GM18511 (cell line): ENCODE data around the gene NDUFB11.

Experiments used
- ATAC-seq: cut with Tn5 transposase; IDR thresholded peaks from one replicate; pipeline ENCODE4 v1.9.1; 2021; ENCODE audit warnings: mild to moderate bottlenecking, moderate library complexity; ENCODE audit not compliant: unreplicated experiment

The NDUFB11 gene

DNA sequence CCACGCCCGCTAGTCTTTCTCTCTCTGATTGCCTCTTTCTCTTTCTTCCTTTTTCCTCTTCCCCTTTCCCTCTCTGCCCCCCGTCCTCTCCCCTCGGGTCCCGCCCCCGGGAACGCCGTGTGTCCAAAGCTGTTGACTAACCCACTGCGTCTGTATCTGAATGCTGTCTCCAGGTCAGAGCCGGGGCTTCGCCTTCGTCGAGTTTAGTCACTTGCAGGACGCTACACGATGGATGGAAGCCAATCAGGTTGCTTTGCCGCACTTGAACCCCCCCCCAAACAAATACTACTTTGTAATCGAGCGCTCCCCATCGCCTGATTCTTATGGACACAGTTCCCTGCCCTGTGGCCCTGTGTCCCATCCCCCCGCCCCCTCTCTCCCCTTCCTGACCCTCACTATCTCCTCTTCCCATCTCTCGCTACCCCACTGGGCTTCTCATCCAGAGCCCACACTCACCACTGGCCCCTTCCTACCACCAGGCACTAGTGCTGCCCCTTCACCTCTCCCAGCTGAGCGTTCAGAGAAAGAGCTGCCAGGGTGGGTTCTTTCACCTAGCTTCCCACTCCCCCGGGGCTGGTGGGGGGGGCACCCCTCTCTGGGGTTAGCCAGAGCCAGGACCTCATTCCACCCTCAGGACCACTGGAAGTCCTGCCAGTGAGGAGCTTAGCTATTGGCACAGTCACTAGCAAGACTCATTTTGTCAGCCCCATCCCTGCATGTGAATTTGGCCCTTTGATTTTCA lies 30.5 kb upstream of the NDUFB11 start:
- no peak for ATAC-seq

DNA sequence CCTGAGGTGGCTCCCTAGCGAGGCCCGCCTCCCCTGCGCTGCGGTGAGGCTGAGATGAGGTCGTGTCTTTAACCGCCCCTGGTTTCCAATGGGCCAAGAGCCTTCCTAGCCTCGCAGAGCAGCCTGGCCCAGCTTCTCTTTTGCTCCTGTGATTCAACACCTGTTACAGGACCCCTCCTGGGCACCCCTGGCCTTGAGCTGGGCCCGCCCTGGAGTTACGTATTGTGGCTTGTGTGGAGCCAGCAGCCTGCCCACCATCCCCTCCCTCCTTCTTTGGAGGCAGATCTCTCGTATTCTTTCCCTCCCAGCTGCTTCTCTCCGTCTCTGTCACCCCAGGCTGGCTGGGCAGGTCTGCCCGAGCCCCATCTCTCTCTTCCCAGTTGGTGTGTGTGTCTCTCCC lies 29.9 kb upstream of the NDUFB11 start:
- no peak for ATAC-seq

DNA sequence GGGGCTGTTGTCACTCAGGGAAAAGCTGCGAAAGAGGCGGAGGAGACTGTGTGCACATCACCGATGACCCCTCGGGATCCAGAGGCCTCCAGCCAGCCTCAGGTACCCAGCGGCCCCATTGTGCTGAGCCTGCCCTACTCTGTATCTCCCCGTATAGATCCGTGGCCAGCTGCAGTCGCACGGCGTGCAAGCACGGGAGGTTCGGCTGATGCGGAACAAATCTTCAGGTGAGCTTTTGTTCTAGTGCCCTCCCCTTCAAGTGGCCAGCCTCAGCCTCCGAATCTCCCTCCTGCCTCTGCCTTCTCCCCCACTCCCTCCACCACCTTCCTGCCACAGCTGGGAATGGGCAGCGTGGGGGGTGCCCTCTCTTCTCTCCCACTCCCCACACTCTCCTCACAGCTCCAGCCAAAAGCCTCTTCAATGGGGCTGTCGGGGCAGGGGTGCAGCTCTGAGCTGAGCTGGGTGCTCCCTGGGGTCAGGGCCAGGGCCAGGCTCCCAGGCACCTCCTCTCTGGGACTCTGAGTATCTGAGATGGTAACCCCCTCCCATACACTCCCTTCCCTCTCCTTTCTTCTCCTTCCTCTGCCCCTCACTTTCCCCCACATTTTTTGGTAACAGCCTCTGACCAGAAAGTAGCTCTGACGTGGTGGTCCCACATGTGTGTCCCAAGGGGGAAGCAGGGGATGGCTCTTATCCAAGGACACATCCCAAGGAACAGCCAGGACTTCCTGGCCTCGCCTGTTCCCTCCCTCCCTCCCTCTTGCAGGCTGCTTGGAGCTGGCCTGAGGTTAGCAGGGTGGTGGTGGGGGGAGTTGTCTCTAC lies 28.7 kb upstream of the NDUFB11 start:
- no peak for ATAC-seq

DNA sequence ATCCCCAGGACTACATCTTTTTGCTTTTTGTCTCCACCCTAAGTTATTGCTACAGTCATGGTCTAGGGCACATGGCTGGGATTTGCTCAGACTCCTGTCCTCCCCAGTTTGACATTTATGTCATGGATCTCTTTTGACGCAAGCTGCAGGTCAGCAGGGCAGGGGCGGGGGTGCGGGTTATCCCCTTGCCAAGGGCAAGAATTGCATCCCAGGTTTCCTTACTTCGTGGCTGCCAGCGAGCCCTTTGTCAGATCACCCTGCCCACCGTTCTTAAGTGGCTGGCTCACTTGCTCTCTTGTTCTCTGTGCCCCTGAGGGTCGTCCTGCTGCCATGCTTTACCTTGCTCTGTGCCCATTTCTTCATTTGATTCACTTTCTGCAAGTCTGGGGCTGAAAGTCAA lies 28.0 kb upstream of the NDUFB11 start:
- no peak for ATAC-seq

DNA sequence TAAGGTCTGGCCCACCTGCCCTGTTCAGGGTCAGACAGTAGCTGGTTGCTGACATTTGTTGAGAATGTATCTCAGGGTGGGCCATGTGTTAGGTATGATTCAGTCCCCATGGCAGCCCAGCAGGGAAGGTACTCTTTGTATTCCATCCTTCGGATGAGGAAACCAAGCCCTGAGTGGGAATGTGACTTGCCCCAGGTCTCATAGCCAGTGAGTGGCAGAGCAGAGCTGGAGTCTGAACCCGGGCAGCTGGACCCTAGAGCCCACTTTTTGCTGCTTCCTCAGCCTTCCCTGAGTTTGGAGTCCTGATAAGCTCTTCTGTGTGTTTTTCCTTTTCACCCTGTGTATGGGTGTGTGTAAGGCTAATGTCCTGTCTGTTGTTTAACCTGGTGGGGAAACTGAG lies 27.5 kb upstream of the NDUFB11 start:
- ATAC-seq, result no peak

DNA sequence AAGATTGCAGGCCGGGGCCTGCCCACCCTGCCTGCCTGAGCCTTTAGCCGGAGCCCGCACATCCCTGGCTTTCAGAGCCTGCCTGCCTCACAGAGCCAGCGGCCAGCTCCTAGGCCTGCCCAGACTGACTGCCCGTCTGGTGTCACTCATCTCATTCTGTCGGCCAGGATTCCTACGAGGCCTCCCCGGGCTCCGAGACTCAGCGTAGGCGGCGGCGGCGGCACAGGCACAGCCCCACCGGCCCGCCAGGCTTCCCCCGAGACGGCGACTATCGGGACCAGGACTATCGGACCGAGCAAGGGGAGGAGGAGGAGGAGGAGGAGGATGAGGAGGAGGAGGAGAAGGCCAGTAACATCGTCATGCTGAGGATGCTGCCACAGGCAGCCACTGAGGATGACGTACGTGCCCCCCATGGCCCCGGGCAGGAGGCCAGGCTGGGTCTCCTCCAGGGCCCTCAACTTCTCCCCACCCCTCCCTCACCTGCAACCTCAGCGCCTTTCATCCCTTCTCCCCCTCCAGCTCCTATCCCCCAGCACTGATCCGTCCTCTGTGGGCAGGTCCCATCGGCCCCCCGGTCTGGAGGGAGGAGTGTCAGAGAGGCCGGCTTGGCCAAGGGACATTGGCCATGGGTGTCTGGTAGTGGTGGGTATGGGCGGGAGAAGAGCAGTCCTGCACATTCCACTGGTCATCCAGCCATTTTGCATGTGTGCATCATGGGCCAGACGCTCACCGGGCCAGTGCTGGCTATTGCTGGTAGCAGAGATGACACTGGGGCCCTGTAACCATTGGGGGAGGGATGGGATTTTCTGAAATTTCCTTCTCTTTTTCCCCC lies 26.6 kb upstream of the NDUFB11 start:
- ATAC-seq, result no peak

DNA sequence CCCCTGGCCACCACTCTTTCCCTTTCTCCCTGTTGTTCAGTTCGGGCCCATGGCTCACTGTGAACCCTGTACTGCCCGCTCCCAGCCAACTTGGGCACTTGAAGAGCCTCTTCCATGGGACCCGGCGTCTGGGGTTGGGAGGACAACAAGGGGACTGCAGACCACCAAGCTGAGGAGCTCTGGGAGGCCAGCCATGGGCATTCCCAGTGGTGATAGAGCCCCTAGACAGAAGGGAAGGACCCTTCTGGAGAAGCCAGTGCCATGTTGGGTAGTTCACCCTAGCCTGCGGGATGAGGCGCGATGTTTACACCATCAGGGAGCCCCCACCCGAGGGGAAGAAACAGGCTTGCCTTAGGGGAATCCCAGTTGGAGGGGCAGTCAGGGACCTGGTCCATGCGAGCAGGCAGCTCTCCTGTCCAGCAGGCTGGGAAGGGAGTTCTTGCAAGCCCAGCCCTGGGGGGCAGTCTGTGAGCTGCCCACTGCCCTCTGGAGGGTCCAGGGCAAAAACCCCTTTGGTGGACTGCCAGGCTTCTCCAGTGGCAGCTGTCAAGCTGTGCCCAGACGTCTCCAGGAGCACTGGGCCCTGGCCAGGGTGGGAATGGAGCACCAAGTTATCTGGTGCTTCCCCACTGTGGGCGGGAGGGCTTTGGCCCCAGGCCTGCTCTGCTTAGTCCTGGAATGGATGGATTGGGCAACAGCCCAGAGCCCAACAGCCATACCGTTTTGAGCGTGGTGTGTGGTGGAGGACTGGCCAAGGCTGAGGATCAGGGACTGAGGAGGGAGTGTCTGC lies 25.4 kb upstream of the NDUFB11 start:
- ATAC-seq, result no peak

DNA sequence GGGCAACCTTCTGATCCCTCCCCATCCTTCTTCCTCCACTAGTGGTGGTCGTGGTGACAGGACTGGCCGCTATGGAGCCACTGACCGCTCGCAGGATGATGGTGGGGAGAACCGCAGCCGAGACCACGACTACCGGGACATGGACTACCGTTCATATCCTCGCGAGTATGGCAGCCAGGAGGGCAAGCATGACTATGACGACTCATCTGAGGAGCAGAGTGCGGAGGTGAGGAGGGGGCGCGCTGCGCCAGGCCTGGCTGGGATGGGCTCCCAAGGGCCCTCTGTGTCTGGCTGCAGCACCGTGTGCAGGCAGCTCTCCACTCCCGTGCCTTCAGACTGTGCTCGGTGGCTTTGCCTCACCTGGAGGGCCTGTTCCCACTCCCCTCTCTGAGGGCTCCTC lies 24.8 kb upstream of the NDUFB11 start:
- no peak for ATAC-seq

DNA sequence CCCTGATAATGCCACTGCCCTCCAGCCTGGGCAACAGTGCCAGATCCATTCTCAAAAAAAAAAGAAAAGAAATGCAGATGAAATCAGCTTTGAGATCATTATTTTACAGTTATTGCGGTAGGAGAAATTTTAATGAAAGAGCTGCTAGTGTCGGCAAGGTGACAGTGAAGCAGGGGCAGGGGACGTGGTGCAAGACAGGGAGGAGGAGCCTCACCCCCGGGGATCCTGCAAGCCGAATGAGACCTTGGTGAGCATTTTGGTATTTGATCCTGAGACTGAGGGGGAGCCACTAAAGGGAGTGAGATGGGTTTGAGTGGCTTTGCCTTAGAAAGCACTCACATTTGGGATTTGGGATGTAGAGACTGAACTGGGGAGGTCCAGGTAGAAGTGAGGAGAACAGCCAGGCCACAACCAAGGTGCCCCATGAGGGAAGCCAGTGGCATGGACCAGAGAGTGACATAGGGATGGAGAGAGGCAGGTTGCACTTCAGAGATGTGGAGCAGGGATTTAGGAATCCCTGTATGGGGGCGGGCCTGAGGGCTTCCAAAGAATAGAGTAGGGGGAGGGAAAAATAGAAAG lies 24.1 kb upstream of the NDUFB11 start:
- ATAC-seq, result no peak

DNA sequence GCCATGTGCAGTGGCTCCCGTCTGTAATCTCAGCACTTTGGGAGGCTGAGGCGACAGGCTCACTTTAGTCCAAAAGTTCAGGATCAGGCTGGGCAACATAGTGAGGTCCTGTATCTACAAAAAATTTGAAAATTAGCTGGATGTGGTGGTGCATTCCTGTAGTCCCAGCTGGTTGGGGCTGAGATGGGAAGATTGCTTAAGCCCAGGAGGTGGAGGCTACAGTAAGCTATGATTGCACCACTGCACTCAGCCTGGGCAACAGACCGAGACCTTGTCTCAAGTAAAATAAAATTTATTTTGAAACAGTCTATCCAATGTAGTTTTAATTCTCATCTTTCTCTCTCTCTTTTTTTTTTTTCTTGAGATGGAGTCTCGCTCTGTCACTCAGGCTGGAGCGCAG lies 21.6 kb upstream of the NDUFB11 start:
- ATAC-seq, result no peak

DNA sequence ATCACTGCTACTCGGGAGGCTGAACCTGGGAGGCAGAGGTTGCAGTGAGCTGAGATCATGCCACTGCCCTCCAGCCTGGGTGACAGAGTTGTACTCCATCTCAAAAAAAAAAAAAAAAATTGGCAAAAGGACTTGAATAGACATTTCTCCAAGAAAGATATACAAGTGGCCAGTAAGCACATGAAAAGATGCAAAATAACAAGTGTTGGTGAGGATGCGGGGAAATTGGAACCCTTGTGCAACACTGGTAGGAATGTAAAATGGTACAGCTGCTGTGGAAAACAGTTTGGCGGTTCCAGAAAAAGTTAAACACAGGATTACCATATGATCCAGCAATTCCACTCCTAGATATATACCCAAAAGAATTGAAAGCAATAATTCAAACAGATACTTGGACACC lies 19.9 kb upstream of the NDUFB11 start:
- no peak for ATAC-seq

DNA sequence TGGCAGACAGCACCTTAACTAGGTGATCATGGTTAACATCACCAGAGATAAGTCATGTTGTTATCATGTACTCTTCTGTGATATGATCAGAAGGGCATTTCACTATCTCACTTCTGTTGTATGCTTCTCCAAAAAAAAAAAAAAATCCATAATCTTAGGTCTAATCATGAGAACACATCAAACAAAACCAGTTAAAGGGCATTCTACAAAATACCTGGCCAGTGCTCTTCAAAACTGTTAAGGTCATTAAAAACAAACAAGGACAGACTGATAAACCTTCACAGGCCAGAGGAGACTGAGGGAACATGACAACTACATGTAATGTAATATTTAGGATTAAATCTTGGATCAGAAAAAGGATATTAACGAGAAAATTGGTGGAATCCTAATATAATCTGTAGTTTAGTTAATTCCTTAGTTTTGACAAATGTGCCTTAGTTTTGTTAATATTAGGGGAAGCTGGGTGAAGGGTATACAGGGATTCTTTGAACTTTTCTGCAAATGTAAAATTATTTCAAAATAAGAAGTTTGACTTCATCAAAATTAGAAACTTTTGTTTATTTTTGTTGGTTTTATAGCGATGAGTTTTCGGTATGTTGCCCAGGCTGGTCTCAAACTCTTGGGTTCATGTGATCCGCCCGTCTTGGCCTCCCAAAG lies 18.6 kb upstream of the NDUFB11 start:
- ATAC-seq, result no peak

DNA sequence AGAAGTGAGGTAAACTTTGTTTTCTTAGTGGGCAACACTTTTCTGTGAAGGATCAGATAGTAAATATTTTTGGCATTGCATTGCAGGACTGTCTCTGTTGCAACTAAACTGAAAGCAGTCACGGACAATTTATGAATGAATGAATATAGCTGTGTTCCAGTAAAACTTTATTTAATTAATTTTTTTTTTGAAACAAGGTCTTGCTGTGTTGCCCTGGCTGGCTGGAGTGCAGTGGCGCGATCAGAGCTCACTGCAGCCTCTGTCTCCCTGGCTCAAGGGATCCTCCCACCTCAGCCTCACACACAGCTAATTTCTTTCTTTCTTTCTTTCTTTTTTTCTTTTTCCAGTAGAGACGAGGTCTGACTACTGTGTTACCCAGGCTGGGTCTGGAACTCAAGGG lies 16.3 kb upstream of the NDUFB11 start:
- ATAC-seq, result no peak

DNA sequence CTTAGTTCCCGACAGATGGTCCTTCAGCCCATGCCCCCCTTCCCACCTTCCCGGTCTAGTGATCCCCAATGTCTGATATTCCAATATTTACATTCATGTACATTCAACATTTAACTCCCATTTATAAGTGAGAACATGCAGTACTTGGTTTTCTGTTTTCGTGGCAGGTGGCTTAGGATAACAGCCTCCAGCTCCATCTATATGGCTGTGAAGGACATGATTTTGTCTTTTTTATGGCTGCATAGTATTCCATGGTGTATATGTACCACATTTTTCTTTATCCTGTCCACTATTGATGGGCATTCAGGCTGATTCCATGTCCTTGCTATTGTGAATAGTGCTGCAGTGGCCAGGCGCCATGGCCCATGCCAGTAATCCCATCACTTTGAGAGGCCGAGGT lies 14.3 kb upstream of the NDUFB11 start:
- no peak for ATAC-seq

DNA sequence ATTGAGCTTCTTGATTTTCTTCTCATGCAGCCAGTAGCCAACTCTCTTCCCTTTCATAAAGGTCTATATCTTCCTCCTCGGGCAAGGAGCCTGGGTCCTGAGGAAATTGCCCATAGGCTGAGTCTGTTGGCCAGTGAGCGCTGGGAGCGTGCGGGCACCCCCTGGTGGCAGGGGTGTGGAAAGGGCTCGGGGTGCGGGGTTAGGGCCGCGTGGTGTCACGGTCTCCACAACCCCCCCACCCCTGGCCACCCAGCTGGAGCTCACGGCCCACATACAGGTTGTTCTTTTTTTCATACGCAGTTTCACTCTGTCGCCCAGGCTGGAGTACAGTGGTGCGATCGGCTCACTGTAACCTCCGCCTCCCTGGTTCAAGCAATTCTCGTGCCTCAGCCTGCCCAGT lies 13.6 kb upstream of the NDUFB11 start:
- no peak for ATAC-seq

DNA sequence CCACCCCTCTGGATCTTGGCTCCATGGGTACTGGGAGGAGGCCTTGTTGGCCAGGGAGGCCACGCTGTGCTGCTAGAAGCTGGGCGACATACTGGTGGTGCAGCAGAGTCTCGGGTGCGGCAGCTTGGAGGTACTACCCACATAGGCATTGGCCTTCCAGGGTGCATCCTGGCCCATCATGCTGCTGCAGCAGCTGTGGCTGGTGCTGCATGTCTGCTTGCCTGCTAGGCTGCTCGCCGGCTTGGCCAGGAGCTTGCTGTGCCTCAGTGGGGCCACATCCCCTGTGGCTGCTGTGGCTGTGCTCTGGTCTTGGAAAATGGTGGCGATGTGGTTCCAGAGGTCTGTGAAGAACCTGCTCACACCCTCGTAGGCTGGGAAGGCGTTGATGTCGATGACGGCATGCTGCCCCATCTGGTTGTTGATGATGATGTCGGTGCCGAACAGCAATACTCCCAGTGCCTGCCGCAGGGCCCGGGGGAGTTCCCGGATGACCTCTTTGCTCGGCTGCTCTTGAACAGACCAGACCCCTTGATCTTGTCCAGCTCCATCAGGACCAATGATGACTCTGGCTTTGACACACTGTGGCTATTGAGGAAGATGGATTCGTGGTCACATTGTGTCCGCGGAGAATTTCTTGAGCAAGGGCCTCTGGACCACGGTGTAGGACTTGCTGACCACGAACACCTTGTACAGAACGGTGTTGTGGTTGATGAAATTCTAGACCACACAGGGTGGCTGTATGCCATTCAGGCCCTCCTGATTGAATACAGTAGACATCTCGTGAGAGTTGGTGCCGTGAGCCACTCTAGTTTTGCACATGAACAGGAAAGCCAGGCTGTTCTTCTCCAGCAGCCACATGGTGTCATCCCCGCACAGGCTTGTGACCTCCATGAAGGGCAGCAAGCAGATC lies 12.4 kb upstream of the NDUFB11 start:
- no peak for ATAC-seq

DNA sequence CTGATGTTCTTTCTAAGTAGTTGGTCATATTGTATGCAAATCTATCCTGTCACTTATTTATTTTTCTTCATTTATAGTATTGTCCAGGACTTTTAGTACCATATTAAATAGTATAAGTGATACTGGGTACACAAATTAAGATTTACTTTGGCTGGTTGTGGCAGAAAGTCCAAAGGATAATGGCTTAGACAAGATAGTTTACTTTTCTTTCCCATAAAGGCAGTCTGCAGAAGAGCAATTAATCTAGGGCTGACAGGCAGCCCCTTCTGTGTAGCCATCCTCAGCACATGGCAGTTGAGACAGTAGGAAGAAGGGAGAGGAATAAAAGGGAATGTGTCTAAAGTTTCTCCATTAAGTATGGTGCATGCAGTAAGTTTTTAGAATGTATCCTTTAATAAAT lies 6.9 kb upstream of the NDUFB11 start:
- ATAC-seq, result no peak

DNA sequence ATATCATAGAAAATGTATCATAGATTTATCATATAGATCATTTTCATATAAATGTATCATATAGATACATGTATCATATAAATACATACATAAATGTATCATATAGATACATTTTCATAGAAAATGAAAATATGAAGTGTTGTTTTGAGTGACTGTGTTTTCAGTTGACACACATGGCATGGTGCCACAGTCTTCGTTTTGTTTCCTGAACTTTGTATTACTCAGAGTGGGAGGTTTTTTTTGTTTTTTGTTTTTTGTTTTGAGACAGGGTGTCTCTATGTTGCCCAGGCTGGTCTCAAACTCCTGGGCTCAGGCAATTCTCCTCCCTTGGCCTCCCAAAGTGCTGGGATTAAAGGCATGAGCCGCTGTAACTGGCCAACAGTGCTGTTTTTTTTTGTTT lies 4.4 kb upstream of the NDUFB11 start:
- ATAC-seq, result no peak
